Mucosa of stomach (tissue), 1 donor: ENCODE data around the gene SLC47A2.
"Not testable (repeated sequence)": the region's sequence is repeated elsewhere in the genome, so short reads cannot be mapped to it uniquely, and the experiment has no call there.

Experiments
- H3K27me3 ChIP-seq: one replicate; pipeline ENCODE4 v1.7.0; 2013; ENCODE audit warnings: mild to moderate bottlenecking, low read length; ENCODE audit not compliant: control insufficient read depth, insufficient read depth
- H3K36me3 ChIP-seq: one replicate; pipeline ENCODE4 v1.7.0; 2013; ENCODE audit warnings: low read length; ENCODE audit not compliant: control insufficient read depth, insufficient read depth
- H3K4me1 ChIP-seq: one replicate; pipeline ENCODE4 v1.7.0; 2013; ENCODE audit warnings: mild to moderate bottlenecking, low read length; ENCODE audit not compliant: control insufficient read depth, insufficient read depth
- H3K4me3 ChIP-seq: one replicate; pipeline ENCODE4 v1.7.0; 2013; ENCODE audit warnings: low read length
- H3K9ac ChIP-seq: one replicate; pipeline ENCODE4 v1.7.0; 2013; ENCODE audit warnings: mild to moderate bottlenecking, low read length, moderate library complexity
- H3K9me3 ChIP-seq: one replicate; pipeline ENCODE4 v1.7.0; 2013; ENCODE audit warnings: mild to moderate bottlenecking, low read length, moderate library complexity; ENCODE audit not compliant: control insufficient read depth
- donor health status: Pancreatic carcinoma.

Gene SLC47A2

GRCh38 chr17:19716108-19717030, at the start of gene SLC47A2:
Gene SLC47A2 (minus strand): TSS chr17:19716584. CDS start chr17:19716555, 29 bp downstream.
- Histone ChIP-seq H3K9me3 (no peaks in the 10 kb centered on the region), H3K27me3 (no peaks in the 10 kb centered on the region), H3K4me1 (peaks cover 61% of the 10 kb centered on the region), H3K4me3 (no peak within 1 kb of the TSS), H3K9ac (no peak within 1 kb of the TSS), H3K36me3 (no peaks in the 10 kb centered on the region)

GRCh38 chr17:19766016-19766415, 49.6 kb upstream of the SLC47A2 start:
- Histone ChIP-seq H3K36me3 (no peaks in the 10 kb centered on the region), H3K9ac (no peak overlapping the region), H3K4me1 (peaks cover 4% of the 10 kb centered on the region), H3K9me3 (no peaks in the 10 kb centered on the region), H3K4me3 (no peak overlapping the region), H3K27me3 (no peaks in the 10 kb centered on the region)

GRCh38 chr17:19763991-19764390, 47.6 kb upstream of the SLC47A2 start:
- not testable (repeated sequence) for H3K4me3 ChIP-seq, H3K36me3 ChIP-seq, H3K27me3 ChIP-seq, H3K9ac ChIP-seq, H3K4me1 ChIP-seq, H3K9me3 ChIP-seq

- Histone ChIP-seq H3K27me3 (no peaks in the 10 kb centered on the region), H3K9ac (no peak overlapping the region), H3K9me3 (no peaks in the 10 kb centered on the region), H3K4me3 (no peak overlapping the region), H3K36me3 (no peaks in the 10 kb centered on the region), H3K4me1 (peaks cover 4% of the 10 kb centered on the region)
Observed at GRCh38 chr17:19763416-19763815, 47.0 kb upstream of the SLC47A2 start.

GRCh38 chr17:19762515-19762961, 46.2 kb upstream of the SLC47A2 start:
- Histone ChIP-seq H3K4me1 (peaks cover 4% of the 10 kb centered on the region), H3K4me3 (no peak overlapping the region), H3K27me3 (no peaks in the 10 kb centered on the region), H3K9me3 (no peaks in the 10 kb centered on the region), H3K9ac (no peak overlapping the region), H3K36me3 (no peaks in the 10 kb centered on the region)

GRCh38 chr17:19760746-19761145, 44.4 kb upstream of the SLC47A2 start:
- Histone ChIP-seq H3K9me3 (no peaks in the 10 kb centered on the region), H3K27me3 (no peaks in the 10 kb centered on the region), H3K4me1 (no peaks in the 10 kb centered on the region), H3K4me3 (no peak overlapping the region), H3K9ac (no peak overlapping the region), H3K36me3 (no peaks in the 10 kb centered on the region)

GRCh38 chr17:19759568-19760549, 43.5 kb upstream of the SLC47A2 start:
- Histone ChIP-seq H3K9me3 (no peaks in the 10 kb centered on the region), H3K4me1 (no peaks in the 10 kb centered on the region), H3K4me3 (no peak overlapping the region), H3K36me3 (no peaks in the 10 kb centered on the region), H3K9ac (no peak overlapping the region), H3K27me3 (no peaks in the 10 kb centered on the region)

- Histone ChIP-seq H3K36me3 (no peaks in the 10 kb centered on the region), H3K9ac (no peak overlapping the region), H3K27me3 (no peaks in the 10 kb centered on the region), H3K9me3 (no peaks in the 10 kb centered on the region), H3K4me1 (peaks cover 20% of the 10 kb centered on the region), H3K4me3 (no peak overlapping the region)
Observed at GRCh38 chr17:19757536-19758180, 41.3 kb upstream of the SLC47A2 start.

GRCh38 chr17:19756546-19756945, 40.2 kb upstream of the SLC47A2 start:
- H3K9me3 ChIP-seq: no peaks in the 10 kb centered on the region
- H3K36me3 ChIP-seq: no peaks in the 10 kb centered on the region
- no peak overlapping the region for H3K9ac ChIP-seq
- H3K4me1 ChIP-seq: peaks cover 29% of the 10 kb centered on the region
- H3K4me3 ChIP-seq: no peak overlapping the region
- H3K27me3 ChIP-seq: no peaks in the 10 kb centered on the region

GRCh38 chr17:19755821-19756510, 39.6 kb upstream of the SLC47A2 start:
- H3K9me3 ChIP-seq: no peaks in the 10 kb centered on the region
- H3K4me1 ChIP-seq: peaks cover 35% of the 10 kb centered on the region
- no peak overlapping the region for H3K9ac ChIP-seq
- H3K27me3 ChIP-seq: no peaks in the 10 kb centered on the region
- no peaks in the 10 kb centered on the region for H3K36me3 ChIP-seq
- no peak overlapping the region for H3K4me3 ChIP-seq

- Histone ChIP-seq H3K4me3 (no peak overlapping the region), H3K27me3 (no peaks in the 10 kb centered on the region), H3K9me3 (no peaks in the 10 kb centered on the region), H3K36me3 (no peaks in the 10 kb centered on the region), H3K4me1 (peaks cover 36% of the 10 kb centered on the region), H3K9ac (no peak overlapping the region)
Observed at GRCh38 chr17:19755392-19755791, 39.0 kb upstream of the SLC47A2 start.
